Measurements from ENCODE around the gene SRSF12.
A peak's percentile ranks its signal among the peaks of the same experiment; 100 is the strongest.
"Not testable (repeated sequence)": the region's sequence is repeated elsewhere in the genome, so short reads cannot be mapped to it uniquely, and the experiment has no call there.

SRSF12 gene

GRCh38 chr6:89069536-89070163 lies 48.2 kb downstream of the SRSF12 start:
- DNase-seq, result no peak

- no peak for DNase-seq
Observed at GRCh38 chr6:89068695-89069094, 49.2 kb downstream of the SRSF12 start.

DNA sequence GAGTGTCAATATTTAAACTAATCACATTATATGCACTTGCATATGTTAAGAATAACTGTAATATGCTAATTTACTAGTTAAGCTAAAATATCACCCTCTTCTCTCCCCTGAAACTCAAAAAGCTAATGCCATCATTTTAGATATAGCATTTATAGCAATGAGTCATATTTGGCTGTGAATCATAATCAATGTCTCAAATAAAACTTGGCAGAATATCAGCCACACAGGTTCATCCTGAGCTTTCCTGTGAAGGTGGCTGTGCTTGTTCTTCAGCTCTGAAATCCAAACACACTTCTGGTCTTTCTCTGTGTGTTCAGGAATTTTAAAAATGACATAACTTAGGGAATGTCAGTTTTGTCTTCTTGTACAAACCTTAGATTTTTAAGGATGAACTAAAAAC lies 50.1 kb downstream of the SRSF12 start:
- no peak for DNase-seq

- DNase-seq, result no peak
Observed at GRCh38 chr6:89066940-89067646, 50.8 kb downstream of the SRSF12 start.

DNA sequence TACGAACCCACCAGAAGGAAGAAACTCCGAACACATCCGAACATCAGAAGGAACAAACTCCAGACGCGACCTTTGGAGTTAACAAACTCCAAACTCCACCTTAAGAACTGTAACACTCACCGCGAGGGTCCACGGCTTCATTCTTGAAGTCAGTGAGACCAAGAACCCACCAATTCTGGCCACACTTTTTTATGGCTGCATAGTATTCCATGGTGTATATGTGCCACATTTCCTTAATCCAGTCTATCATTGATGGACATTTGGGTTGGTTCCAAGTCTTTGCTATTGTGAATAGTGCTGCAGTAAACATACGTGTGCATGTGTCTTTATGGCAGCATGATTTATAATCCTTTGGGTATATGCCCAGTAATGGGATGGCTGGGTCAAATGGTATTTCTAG lies 51.8 kb downstream of the SRSF12 start:
- DNase-seq, result not testable (repeated sequence)

DNA sequence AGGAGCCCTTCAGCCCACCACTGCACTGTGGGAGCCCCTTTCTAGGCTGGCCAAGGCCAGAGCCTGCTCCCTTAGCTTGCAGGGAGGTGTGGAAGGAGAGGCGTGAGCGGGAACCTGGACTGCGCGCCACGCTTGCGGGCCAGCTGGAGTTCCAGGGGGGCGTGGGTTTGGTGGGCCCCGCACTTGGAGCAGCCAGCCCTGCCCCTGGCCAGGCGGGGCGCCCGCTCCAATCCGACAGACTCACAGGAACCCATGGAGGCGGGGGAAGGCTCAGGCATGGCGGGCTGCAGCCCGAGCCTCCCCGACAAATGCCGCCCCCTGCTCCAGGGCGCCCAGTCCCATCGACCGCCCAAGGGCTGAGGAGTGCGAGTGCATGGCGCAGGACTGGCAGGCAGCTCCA lies 52.9 kb downstream of the SRSF12 start:
- not testable (repeated sequence) for DNase-seq

GRCh38 chr6:89063881-89064280 lies 54.0 kb downstream of the SRSF12 start:
- DNase-seq, result no peak

- no peak for DNase-seq
Observed at GRCh38 chr6:89059227-89059626, 58.6 kb downstream of the SRSF12 start.

GRCh38 chr6:89058627-89059026 lies 59.2 kb downstream of the SRSF12 start:
- peak in 1 of 2 experiments; percentile 23 for DNase-seq

- no peak for DNase-seq
Observed at GRCh38 chr6:89057759-89058158, 60.1 kb downstream of the SRSF12 start.

DNA sequence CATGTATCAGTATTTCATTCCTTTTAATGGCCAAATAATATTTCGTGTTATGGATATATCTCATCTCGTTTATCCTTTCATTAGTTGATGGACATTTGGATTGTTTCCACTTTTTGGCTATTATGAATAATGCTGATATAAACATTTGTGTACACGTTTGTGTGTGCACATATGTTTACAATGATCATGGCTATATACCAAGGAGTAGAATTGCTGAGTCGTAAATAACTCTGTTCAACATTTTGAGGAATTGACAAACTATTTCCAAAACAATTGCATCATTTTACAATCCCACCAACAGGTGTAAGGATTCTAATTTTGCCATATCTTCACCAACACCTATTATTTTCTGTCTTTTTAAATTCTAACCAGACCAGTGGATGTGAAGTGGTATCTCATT lies 63.7 kb downstream of the SRSF12 start:
- no peak for DNase-seq

DNA sequence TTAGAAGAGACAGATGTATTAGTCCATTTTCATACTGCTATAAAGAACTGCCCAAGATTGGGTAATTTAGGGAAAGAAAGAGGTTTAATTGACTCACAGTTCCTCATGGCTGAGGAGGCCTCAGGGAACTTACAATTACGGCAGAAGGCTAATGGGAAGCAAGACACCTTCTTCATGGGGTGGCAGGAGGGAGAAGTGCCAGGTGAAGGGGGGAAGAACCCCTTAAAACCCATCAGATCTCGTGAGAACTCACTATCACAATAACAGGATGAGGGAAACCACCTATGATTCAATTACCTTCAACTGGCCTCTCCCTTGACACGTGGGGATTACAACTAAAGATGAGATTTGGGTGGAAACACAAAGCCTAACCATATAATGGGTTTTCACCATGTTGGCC lies 66.2 kb downstream of the SRSF12 start:
- DNase-seq, result no peak

- DNase-seq, result no peak
Observed at GRCh38 chr6:89050697-89051096, 67.2 kb downstream of the SRSF12 start.

DNA sequence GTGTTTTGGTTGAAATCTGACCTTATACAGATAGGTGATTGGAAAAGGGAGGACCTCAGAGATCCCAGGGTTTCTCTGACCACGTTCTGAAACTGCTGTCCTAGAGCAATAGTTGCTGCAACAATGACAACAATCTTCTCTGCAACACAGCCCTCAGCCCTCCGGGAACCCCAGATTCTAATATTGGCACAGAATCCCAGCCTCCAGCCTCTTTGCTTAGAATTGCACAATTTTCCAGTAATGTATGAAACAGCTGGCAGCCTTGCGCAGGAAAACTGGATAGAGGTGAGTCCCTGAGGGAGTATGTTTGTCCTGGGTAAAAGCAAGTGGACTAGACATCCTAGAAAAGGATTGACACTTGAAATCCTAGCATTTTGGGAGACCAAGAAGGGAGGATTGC lies 67.7 kb downstream of the SRSF12 start:
- DNase-seq, result no peak

GRCh38 chr6:89048985-89049384 lies 68.9 kb downstream of the SRSF12 start:
- peak in 1 of 2 experiments; percentile 51 for DNase-seq

- no peak for DNase-seq
Observed at GRCh38 chr6:89048288-89048923, 69.5 kb downstream of the SRSF12 start.

DNA sequence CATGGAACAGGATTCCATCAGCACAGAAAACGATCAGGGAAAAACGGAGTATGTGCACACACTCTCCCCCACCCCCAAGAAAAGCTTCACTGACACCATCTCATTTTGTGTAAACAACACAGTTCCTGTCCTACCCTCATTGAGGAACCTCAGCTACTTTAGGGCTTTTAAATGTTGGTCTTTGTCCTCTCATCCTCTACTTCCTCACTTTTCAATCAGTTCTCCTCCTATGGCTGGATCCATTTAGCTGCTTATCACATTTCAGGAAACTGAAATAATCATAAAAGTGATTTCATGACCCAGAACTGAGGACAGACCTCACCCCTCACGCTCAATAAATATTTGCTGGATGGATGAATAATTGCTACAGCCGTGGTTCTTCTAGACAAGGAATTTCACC lies 70.4 kb downstream of the SRSF12 start:
- no peak for DNase-seq
